Activated CD4-positive, alpha-beta memory T cell treated with anti-CD3 and anti-CD28 coated beads for 36 hours (primary cell): ENCODE results near the gene MROH7. TPM values are rescaled to one million over a fixed set of nuclear protein-coding genes. Genes with fewer than 3 reads are reported as not detected.

Source experiments
- CTCF ChIA-PET: fragments of 350-600 bp; sonication (Branson Sonifier 250); formaldehyde crosslinking; loops from one replicate; lab custom pipeline; 2021; ENCODE audit warnings: antibody characterized with exemption, inconsistent platforms; lab: Charles Lee
- POLR2A ChIA-PET: fragments of 350-600 bp; sonication (Branson Sonifier 250); formaldehyde crosslinking; loops from one replicate; lab custom pipeline; 2021; ENCODE audit warnings: antibody characterized with exemption; lab: Charles Lee
- DNase-seq: peaks from one replicate; pipeline ENCODE4 v3.0.0-alpha.2; 2020
- H3K27ac Mint-ChIP-seq: one replicate; pipeline ENCODE4 v1.8.0; 2021; ENCODE audit warnings: mixed read lengths
- H3K27me3 Mint-ChIP-seq: one replicate; pipeline ENCODE4 v1.8.0; 2021; ENCODE audit warnings: mixed read lengths
- H3K36me3 Mint-ChIP-seq: one replicate; pipeline ENCODE4 v1.8.0; 2021; ENCODE audit warnings: mixed read lengths
- H3K4me1 Mint-ChIP-seq: one replicate; pipeline ENCODE4 v1.8.0; 2021; ENCODE audit warnings: low read depth, mixed read lengths
- H3K4me3 Mint-ChIP-seq: one replicate; pipeline ENCODE4 v1.8.0; 2021; ENCODE audit warnings: mild to moderate bottlenecking, mixed read lengths
- H3K9me3 Mint-ChIP-seq: one replicate; pipeline ENCODE4 v1.8.0; 2021; ENCODE audit warnings: mixed read lengths
- intact Hi-C: fragments of 100-400 bp; cut with micrococcal nuclease; formaldehyde crosslinking; loops from one replicate; pipeline ENCODE4 v1.15.1; 2023
- total RNA-seq, 2 experiments: library from RNA; stranded (reverse); gene quantifications; one replicate each; pipeline ENCODE4 v1.2.3, GENCODE V29; 2021

MROH7 gene
- total RNA-seq, 2 experiments from 2014 or later = 0.05 TPM; not detected in 1

- H3K9me3 Mint-ChIP-seq = no peaks in the 10 kb centered on the region
- CTCF ChIA-PET = interaction anchor here (1.0 to 1.8 kb wide), 4 partner anchors 124 to 144 kb away, joined by 3 to 7 read pairs (median 6); partner anchors contain the start of gene TTC22
- no peak overlapping the region for H3K27ac Mint-ChIP-seq
- H3K4me1 Mint-ChIP-seq = peaks cover 4% of the 10 kb centered on the region
- POLR2A ChIA-PET = no interaction called here
- DNase-seq = no peak
- H3K4me3 Mint-ChIP-seq = no peak overlapping the region
- H3K27me3 Mint-ChIP-seq = no peaks in the 10 kb centered on the region
- no peaks in the 10 kb centered on the region for H3K36me3 Mint-ChIP-seq
- intact Hi-C loops = no loop called here
Observed at GRCh38 chr1:54667797-54668196, 26.2 kb downstream of the MROH7 start.

GRCh38 chr1:54668567-54668966 is 27.0 kb downstream of the MROH7 start:
- Mint-ChIP-seq H3K36me3 (no peaks in the 10 kb centered on the region), H3K27me3 (peaks cover 3% of the 10 kb centered on the region), H3K4me3 (no peak overlapping the region), H3K4me1 (peaks cover 4% of the 10 kb centered on the region), H3K9me3 (no peaks in the 10 kb centered on the region), H3K27ac (no peak overlapping the region)
- ChIA-PET CTCF (interaction anchor here (0.6 to 1.8 kb wide), 4 partner anchors 133 to 479 kb away, joined by 4 to 7 read pairs (median 6); partner anchors contain the start of gene TTC22), POLR2A (no interaction called here)
- intact Hi-C loops = no loop called here
- DNase-seq = no peak

DNA sequence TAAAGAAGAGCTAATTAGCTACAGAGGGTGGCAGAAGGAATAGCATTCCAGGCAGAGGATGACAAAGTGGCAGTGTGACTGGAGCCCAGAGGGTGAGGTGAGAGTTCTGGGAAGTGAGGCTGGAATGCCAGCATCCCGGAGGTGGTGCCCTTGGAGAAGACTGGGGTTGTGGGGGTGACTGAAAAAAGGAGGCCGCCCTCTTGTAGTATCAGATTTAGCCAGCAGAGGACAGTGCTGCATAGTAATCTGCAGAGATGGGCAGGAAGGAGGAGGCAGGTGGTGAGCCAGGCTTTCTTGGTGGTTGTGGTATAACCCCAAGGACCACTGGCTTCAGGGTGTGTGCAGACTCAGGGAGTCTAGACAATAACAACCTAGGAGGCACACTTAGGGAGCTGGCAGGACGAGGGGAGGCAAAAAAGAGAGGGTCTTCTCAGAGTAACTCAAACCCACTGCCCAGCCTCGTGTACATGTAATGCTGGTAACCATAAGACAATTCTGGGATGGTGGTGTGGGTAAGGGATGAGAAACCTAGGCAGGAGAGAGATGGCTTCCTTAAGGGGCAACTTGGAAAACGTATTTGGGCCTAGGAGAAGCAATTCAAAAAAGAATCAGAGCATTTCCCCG is 30.5 kb downstream of the MROH7 start:
- Mint-ChIP-seq H3K27me3 (peaks cover 5% of the 10 kb centered on the region), H3K36me3 (no peaks in the 10 kb centered on the region), H3K9me3 (no peaks in the 10 kb centered on the region), H3K4me1 (peaks cover 4% of the 10 kb centered on the region), H3K4me3 (no peak overlapping the region), H3K27ac (no peak overlapping the region)
- intact Hi-C loops = loop anchor here (1.0 kb wide), 1 partner anchor 138 kb away; no protein-coding TSS in a partner anchor
- POLR2A ChIA-PET = no interaction called here
- peak; percentile 84 for DNase-seq
- CTCF ChIA-PET = interaction anchor here (0.7 to 5.4 kb wide), 15 partner anchors 9 to 176 kb away, joined by 3 to 28 read pairs (median 5); partner anchors contain the start of genes TTC22 and TTC4

- POLR2A ChIA-PET = no interaction called here
Observed at GRCh38 chr1:54678776-54679643, 37.4 kb downstream of the MROH7 start.

DNA sequence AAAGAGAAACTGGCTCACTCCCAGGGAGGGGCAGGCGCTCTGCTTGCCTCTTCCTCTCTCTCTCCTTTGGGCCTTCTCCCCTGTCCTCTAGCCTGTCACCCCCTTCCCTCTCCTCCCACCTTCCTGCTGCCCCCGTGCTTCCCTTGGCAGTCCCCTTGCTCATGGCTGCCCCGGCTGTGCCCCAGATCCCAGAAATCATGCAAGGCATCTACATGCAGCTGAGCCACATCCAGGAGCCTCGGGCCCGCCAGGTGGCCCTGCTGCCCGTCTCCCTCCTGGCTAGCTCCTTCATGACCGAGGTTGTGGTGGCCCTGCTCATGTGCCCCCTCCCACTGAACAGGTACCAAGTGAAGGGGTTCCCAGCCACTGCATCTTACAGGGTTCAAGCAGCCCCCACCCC is 38.1 kb downstream of the MROH7 start:
- intact Hi-C loops = no loop called here
- ChIA-PET CTCF (no interaction called here), POLR2A (no interaction called here)
- H3K4me1 Mint-ChIP-seq = no peaks in the 10 kb centered on the region
- DNase-seq = no peak
- H3K36me3 Mint-ChIP-seq = no peaks in the 10 kb centered on the region
- H3K4me3 Mint-ChIP-seq = no peak overlapping the region
- no peaks in the 10 kb centered on the region for H3K9me3 Mint-ChIP-seq
- H3K27me3 Mint-ChIP-seq = peaks cover under 1% of the 10 kb centered on the region
- no peak overlapping the region for H3K27ac Mint-ChIP-seq

More at GRCh38 chr1:54678776-54679643, 37.4 kb downstream of the MROH7 start:
- Mint-ChIP-seq H3K4me1 (no peaks in the 10 kb centered on the region), H3K27me3 (peaks cover 2% of the 10 kb centered on the region), H3K4me3 (no peak overlapping the region), H3K36me3 (no peaks in the 10 kb centered on the region), H3K27ac (no peak overlapping the region), H3K9me3 (no peaks in the 10 kb centered on the region)
- CTCF ChIA-PET = no interaction called here
- intact Hi-C loops = no loop called here
- no peak for DNase-seq

DNA sequence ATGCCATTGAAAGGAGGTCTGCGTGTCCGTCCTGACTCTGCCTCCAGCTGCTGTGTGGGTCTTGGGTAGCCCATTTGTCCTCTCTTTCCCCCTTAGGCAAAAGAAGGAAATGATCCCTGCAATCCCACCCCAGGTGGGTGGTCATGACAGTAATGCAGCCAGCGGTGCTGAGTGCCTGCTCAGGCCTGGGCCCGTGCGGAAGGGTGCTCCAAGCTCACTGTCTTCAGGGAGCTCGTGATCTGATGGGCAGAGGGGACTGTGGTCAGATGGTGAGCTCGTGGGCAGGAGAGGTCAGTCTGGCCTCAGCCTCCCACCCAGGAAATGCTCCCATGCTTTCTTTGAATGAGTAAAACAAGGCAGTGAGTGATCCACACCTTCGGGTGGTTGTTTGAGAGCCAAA is 38.8 kb downstream of the MROH7 start:
- CTCF ChIA-PET = interaction anchor here (1.2 to 2.5 kb wide), 2 partner anchors 8 to 111 kb away, joined by 3 to 7 read pairs; no protein-coding TSS in a partner anchor

GRCh38 chr1:54681358-54681757 is 39.8 kb downstream of the MROH7 start:
- ChIA-PET CTCF (interaction anchor here (1.2 to 2.5 kb wide), 2 partner anchors 9 to 110 kb away, joined by 3 to 7 read pairs; no protein-coding TSS in a partner anchor), POLR2A (no interaction called here)
- no peak for DNase-seq
- H3K27ac Mint-ChIP-seq = no peak overlapping the region
- no peaks in the 10 kb centered on the region for H3K9me3 Mint-ChIP-seq
- intact Hi-C loops = no loop called here
- H3K36me3 Mint-ChIP-seq = no peaks in the 10 kb centered on the region
- H3K4me1 Mint-ChIP-seq = no peaks in the 10 kb centered on the region
- H3K27me3 Mint-ChIP-seq = no peaks in the 10 kb centered on the region
- H3K4me3 Mint-ChIP-seq = no peak overlapping the region

More for the DNA sequence above, 38.8 kb downstream of the MROH7 start:
- intact Hi-C loops = no loop called here
- DNase-seq = no peak
- no peaks in the 10 kb centered on the region for H3K36me3 Mint-ChIP-seq
- no peaks in the 10 kb centered on the region for H3K27me3 Mint-ChIP-seq
- POLR2A ChIA-PET = no interaction called here
- H3K4me3 Mint-ChIP-seq = no peak overlapping the region
- no peaks in the 10 kb centered on the region for H3K4me1 Mint-ChIP-seq
- no peak overlapping the region for H3K27ac Mint-ChIP-seq
- H3K9me3 Mint-ChIP-seq = no peaks in the 10 kb centered on the region

DNA sequence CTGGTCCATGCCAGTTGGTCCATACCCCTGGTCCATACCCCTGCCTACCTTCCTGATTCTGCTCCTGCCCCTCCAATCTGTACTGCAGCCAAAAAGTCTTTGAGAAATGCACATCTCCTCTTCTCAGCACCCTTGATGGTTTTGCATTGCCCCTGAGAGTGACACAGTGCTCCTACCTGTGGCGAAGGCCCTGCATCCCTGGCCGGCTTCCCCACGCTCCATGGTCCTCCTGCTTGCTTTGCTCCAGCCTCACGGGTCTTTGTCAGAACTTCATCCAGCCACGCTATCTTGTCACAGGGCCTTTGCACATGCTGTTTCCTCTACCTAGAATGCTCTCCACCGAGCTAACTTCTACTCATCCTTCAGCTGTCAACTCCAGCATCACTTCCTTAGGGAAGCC is 41.9 kb downstream of the MROH7 start:
- H3K4me1 Mint-ChIP-seq = no peaks in the 10 kb centered on the region
- H3K36me3 Mint-ChIP-seq = no peaks in the 10 kb centered on the region
- no peak overlapping the region for H3K27ac Mint-ChIP-seq
- no peak for DNase-seq
- no peak overlapping the region for H3K4me3 Mint-ChIP-seq
- no peaks in the 10 kb centered on the region for H3K27me3 Mint-ChIP-seq
- POLR2A ChIA-PET = no interaction called here
- CTCF ChIA-PET = interaction anchor here (0.7 kb wide), 1 partner anchor 11 kb away, joined by 3 read pairs; no protein-coding TSS in a partner anchor
- intact Hi-C loops = no loop called here
- H3K9me3 Mint-ChIP-seq = no peaks in the 10 kb centered on the region

DNA sequence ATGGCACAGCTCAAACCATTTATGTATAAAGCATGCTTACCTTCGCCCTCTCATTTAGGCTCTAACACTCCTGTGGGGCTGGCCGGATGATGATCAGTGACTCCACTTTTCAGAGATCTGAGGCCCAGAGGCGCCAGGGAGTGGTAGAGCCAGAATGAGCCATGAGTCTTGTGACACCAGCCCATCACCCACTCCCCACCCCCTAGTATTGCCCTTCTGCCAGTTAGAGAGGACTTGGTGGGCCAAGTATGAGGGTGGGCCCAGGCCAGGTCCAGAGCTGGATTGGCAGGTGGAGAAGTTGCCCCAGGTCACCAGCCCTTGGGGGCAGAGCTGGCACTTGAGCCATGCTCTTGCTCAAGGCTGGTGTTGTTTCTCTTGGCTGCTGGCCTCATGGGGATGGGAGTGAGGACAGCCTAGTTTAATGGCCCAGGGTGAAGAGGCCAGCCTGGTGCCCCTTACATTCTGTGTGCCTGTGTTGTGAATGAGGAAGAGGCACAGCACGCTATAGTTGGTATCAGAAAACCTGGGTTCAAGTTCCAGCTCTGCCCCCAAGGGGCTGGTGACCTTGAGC is 43.8 kb downstream of the MROH7 start:
- H3K36me3 Mint-ChIP-seq = no peaks in the 10 kb centered on the region
- intact Hi-C loops = no loop called here
- no peaks in the 10 kb centered on the region for H3K4me1 Mint-ChIP-seq
- no peaks in the 10 kb centered on the region for H3K9me3 Mint-ChIP-seq
- POLR2A ChIA-PET = no interaction called here
- DNase-seq = no peak
- CTCF ChIA-PET = interaction anchor here (1.2 kb wide), 1 partner anchor 13 kb away, joined by 4 read pairs; no protein-coding TSS in a partner anchor
- H3K27ac Mint-ChIP-seq = no peak overlapping the region
- no peak overlapping the region for H3K4me3 Mint-ChIP-seq
- no peaks in the 10 kb centered on the region for H3K27me3 Mint-ChIP-seq

DNA sequence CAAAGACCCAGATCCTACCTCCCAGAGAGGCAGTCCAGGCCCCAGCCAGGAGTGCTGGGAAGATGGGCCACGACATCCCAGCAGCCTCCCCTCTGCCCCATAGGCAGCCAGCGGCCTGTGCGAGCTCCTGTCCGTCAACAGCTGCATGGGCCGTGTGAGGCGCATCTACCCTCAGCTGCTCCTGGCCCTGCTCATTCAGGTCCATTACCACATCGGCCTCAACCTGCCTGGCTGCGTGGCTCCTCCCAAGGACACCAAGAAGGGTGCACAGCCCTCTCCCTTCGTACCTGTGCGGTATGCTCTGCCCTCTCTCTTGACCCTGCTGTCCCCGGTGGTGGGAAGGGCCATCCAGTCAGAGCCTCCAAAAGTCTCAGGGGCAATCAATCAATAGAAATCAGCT is 44.6 kb downstream of the MROH7 start:
- no peak overlapping the region for H3K4me3 Mint-ChIP-seq
- peaks cover 1% of the 10 kb centered on the region for H3K27me3 Mint-ChIP-seq
- no peak for DNase-seq
- ChIA-PET POLR2A (no interaction called here), CTCF (interaction anchor here (1.2 kb wide), 1 partner anchor 14 kb away, joined by 4 read pairs; no protein-coding TSS in a partner anchor)
- intact Hi-C loops = no loop called here
- H3K27ac Mint-ChIP-seq = no peak overlapping the region
- H3K9me3 Mint-ChIP-seq = no peaks in the 10 kb centered on the region
- no peaks in the 10 kb centered on the region for H3K4me1 Mint-ChIP-seq
- no peaks in the 10 kb centered on the region for H3K36me3 Mint-ChIP-seq

DNA sequence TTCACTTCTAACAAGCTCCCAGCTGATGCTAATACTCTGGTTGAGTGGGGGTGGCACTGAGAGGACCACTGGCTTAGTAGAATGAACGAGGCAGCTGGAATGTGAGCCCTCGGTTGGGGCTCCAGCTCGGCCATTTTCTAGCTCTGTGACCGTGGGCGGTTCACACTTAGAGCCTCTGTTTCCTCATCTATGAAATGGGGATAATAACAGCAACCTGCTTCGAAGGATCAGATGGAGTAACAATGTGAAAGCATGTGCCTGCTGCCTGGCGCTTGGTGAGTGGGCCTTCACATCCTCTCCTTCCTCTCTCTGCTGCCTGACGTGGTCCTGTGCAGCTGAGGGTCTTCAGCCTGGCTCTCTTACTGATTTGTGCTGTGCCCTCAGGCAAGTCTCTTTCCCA is 53.2 kb downstream of the MROH7 start:
- ChIA-PET CTCF (no interaction called here), POLR2A (no interaction called here)
- peaks cover 16% of the 10 kb centered on the region for H3K27me3 Mint-ChIP-seq
- DNase-seq = no peak
- H3K27ac Mint-ChIP-seq = no peak overlapping the region
- H3K9me3 Mint-ChIP-seq = no peaks in the 10 kb centered on the region
- peaks cover 9% of the 10 kb centered on the region for H3K4me1 Mint-ChIP-seq
- intact Hi-C loops = no loop called here
- no peaks in the 10 kb centered on the region for H3K36me3 Mint-ChIP-seq
- no peak overlapping the region for H3K4me3 Mint-ChIP-seq

- POLR2A ChIA-PET = no interaction called here
- DNase-seq = no peak
- CTCF ChIA-PET = no interaction called here
- intact Hi-C loops = no loop called here
- H3K27me3 Mint-ChIP-seq = peaks cover 16% of the 10 kb centered on the region
- H3K27ac Mint-ChIP-seq = no peak overlapping the region
- H3K36me3 Mint-ChIP-seq = no peaks in the 10 kb centered on the region
- no peak overlapping the region for H3K4me3 Mint-ChIP-seq
- H3K4me1 Mint-ChIP-seq = peaks cover 9% of the 10 kb centered on the region
- H3K9me3 Mint-ChIP-seq = no peaks in the 10 kb centered on the region
Observed at GRCh38 chr1:54695221-54695620, 53.6 kb downstream of the MROH7 start.
